Spleen (tissue), 11 donors: ENCODE measurements around the gene WDR81. TPM values are rescaled to one million over a fixed set of nuclear protein-coding genes. Genes with fewer than 3 reads are reported as not detected.

Experiments
- DNase-seq: peaks from one replicate; pipeline ENCODE4 v3.0.0-alpha.2; 2020
- H3K27ac ChIP-seq, 8 donors: fragments of 200-600 bp; sonication (generic) in 7 of 8; 1 replicate in 4 of 8; 2 replicates in 4 of 8; pipeline versions ENCODE4 v1.5.0 to v1.8.0; 2016 to 2021; ENCODE audit warnings: inconsistent platforms in 4 of 8, mild to moderate bottlenecking in 4 of 8, moderate library complexity in 1 of 8
- H3K27me3 ChIP-seq, 7 donors: fragments of 200-600 bp; sonication (generic) in 6 of 7; replicated peaks in 1 of 7; 1 replicate in 4 of 7; 2 replicates in 3 of 7; pipeline versions ENCODE4 v1.5.0 to v1.8.0; 2016 to 2021; ENCODE audit warnings: inconsistent platforms in 3 of 7, mild to moderate bottlenecking in 1 of 7
- H3K36me3 ChIP-seq, 6 donors: fragments of 200-600 bp; sonication (generic) in 5 of 6; 1 replicate in 4 of 6; 2 replicates in 2 of 6; pipeline versions ENCODE4 v1.5.0 to v1.8.0; 2016 to 2021; ENCODE audit warnings: inconsistent platforms in 2 of 6
- H3K4me1 ChIP-seq, 6 donors: fragments of 200-600 bp; sonication (generic) in 5 of 6; 1 replicate in 3 of 6; 2 replicates in 3 of 6; pipeline versions ENCODE4 v1.5.0 to v1.8.0; 2016 to 2021; ENCODE audit warnings: inconsistent platforms in 3 of 6
- H3K4me3 ChIP-seq, 8 donors: fragments of 200-600 bp; sonication (generic) in 7 of 8; 1 replicate in 4 of 8; 2 replicates in 4 of 8; pipeline versions ENCODE4 v1.5.0 to v1.8.0; 2016 to 2021; ENCODE audit warnings: inconsistent platforms in 4 of 8, mild to moderate bottlenecking in 4 of 8, moderate library complexity in 2 of 8
- H3K9me3 ChIP-seq, 8 donors: fragments of 200-600 bp; sonication (generic) in 7 of 8; 1 replicate in 4 of 8; 2 replicates in 4 of 8; pipeline versions ENCODE4 v1.5.0 to v1.8.0; 2016 to 2021; ENCODE audit warnings: inconsistent platforms in 4 of 8
- CTCF ChIP-seq, 11 experiments: fragments of 200-600 bp in 7 of 11; fragments of 450-650 bp in 4 of 11; sonication (generic) in 4 of 11; IDR thresholded peaks in 8 of 11; conservative IDR thresholded peaks in 3 of 11; 1 replicate in 7 of 11; 2 replicates in 4 of 11; pipeline versions ENCODE4 v1.4.0 to v1.8.0; 2016 to 2021; ENCODE audit warnings: antibody characterized with exemption in 11 of 11, inconsistent platforms in 4 of 11, mild to moderate bottlenecking in 1 of 11
- POLR2A ChIP-seq, 3 donors: fragments of 450-650 bp; IDR thresholded peaks; one replicate each; pipeline ENCODE4 v1.5.1; 2017; ENCODE audit warnings: antibody characterized with exemption in 3 of 3, mild to moderate bottlenecking in 1 of 3
- POLR2AphosphoS5 ChIP-seq, 3 donors: sonication (generic); formaldehyde crosslinking; IDR thresholded peaks; one replicate each; pipeline ENCODE4 v1.5.1; 2017; ENCODE audit warnings: antibody characterized with exemption in 3 of 3
- WGBS, 5 donors: extraction: QIAGEN DNeasy Blood & Tissue Kit in 3 of 5; methylation state at CpG; one replicate each; pipeline versions ENCODE4 v1.1.5 to v1.1.7; 2013 to 2018; 5-methylcytosine and 5-hydroxymethylcytosine counted together
- intact Hi-C: fragments of 100-400 bp; cut with DNase I; formaldehyde crosslinking; loops from one replicate; pipeline ENCODE4 v1.15.0; 2023; ENCODE audit warnings: low total_unique reads
- polyA plus RNA-seq, 3 donors: library from polyadenylated mRNA; stranded (reverse); fragments of 200-250 nt; gene quantifications; one replicate each; pipeline ENCODE4 v1.2.1, GENCODE V29; 2013
- total RNA-seq, 7 donors: library from RNA; depleted of rRNA in 3 of 7; stranded (reverse); fragments of >200 nt in 3 of 7; fragmentation: NEBNext Ultra II Directional in 4 of 7; extraction: Animal tissue kit (Norgen Biotek cat#: 25700) in 4 of 7; gene quantifications; one replicate each; pipeline versions ENCODE4 v1.1.0 to v1.2.1, GENCODE V29; 2016 to 2021
- donor health status: healthy with polysubstance abuse.
- donor health status: DM: no; HTN: no; CAD: no; lungs with moderate emphysema.
- donor health status: DM: no; HTN: no; CAD: no.
- donor health status: Bipolar disorder and iron deficiency.
- donor health status: healthy.
- donor health status: DM: no; HTN: no; CAD: no.
- donor health status: DM: yes; HTN: yes; CAD: no.

The WDR81 gene
- total and polyA plus RNA-seq, 10 donors = 16.2 to 74.7 (median 48.4) TPM

- no peak for TF ChIP-seq POLR2A (IDR thresholded peaks at IDR 0.05)
- TF ChIP-seq CTCF (IDR thresholded peaks at IDR 0.05 in 8 of 11, conservative IDR thresholded peaks at IDR 0.05 in 3 of 11) = no peak
- TF ChIP-seq POLR2AphosphoS5 (IDR thresholded peaks at IDR 0.05) = peak in 1 of 3 donors; percentile 34
- DNase-seq = no peak
- intact Hi-C loops = no loop called here
- WGBS, 5 donors = 87 to 95% (median 91%) methylated on average over 11 to 22 of the region's 22 CpGs
- Histone ChIP-seq H3K27ac (peak overlapping the region in 5 of 8 donors; percentile 20 to 77 (median 55)), H3K4me1 (peaks cover 12 to 99% (median 81%) of the 10 kb centered on the region in 6 donors), H3K27me3 (no peaks in the 10 kb centered on the region), H3K9me3 (no peaks in the 10 kb centered on the region), H3K36me3 (peaks cover 2 to 100% (median 50%) of the 10 kb centered on the region in 6 donors), H3K4me3 (no peak overlapping the region)
Measured at GRCh38 chr17:1732241-1732832, 7.8 kb downstream of the WDR81 start.

- H3K36me3 ChIP-seq = peaks cover 2 to 100% (median 48%) of the 10 kb centered on the region in 6 donors
- DNase-seq = no peak
- intact Hi-C loops = no loop called here
- H3K9me3 ChIP-seq = no peaks in the 10 kb centered on the region
- no peaks in the 10 kb centered on the region for H3K27me3 ChIP-seq
- H3K4me1 ChIP-seq = peaks cover 12 to 99% (median 81%) of the 10 kb centered on the region in 6 donors
- 49 to 68% (median 64%) methylated on average over 11 of the region's 11 CpGs for WGBS, 5 donors
- H3K4me3 ChIP-seq = no peak overlapping the region
- H3K27ac ChIP-seq = peak overlapping the region in 5 of 8 donors; percentile 20 to 77 (median 55)
- TF ChIP-seq CTCF (IDR thresholded peaks at IDR 0.05 in 8 of 11, conservative IDR thresholded peaks at IDR 0.05 in 3 of 11) = no peak
- TF ChIP-seq POLR2AphosphoS5 (IDR thresholded peaks at IDR 0.05) = peak in 1 of 3 donors; percentile 65
Measured at GRCh38 chr17:1732833-1733321, 8.4 kb downstream of the WDR81 start.

- WGBS, 5 donors = 90 to 95% (median 94%) methylated on average over 24 to 38 of the region's 38 CpGs
- peaks cover 14 to 97% (median 76%) of the 10 kb centered on the region in 6 donors for H3K4me1 ChIP-seq
- H3K36me3 ChIP-seq = peaks cover 2 to 99% (median 44%) of the 10 kb centered on the region in 6 donors
- H3K9me3 ChIP-seq = no peaks in the 10 kb centered on the region
- no peak overlapping the region for H3K4me3 ChIP-seq
- TF ChIP-seq POLR2A (IDR thresholded peaks at IDR 0.05) = no peak
- no peak for TF ChIP-seq CTCF (IDR thresholded peaks at IDR 0.05 in 8 of 11, conservative IDR thresholded peaks at IDR 0.05 in 3 of 11)
- peak; percentile 13 to 76 (median 63) for TF ChIP-seq POLR2AphosphoS5 (IDR thresholded peaks at IDR 0.05)
- intact Hi-C loops = no loop called here
- peak overlapping the region in 4 of 8 donors; percentile 35 to 77 (median 66) for H3K27ac ChIP-seq
- H3K27me3 ChIP-seq = no peaks in the 10 kb centered on the region
- DNase-seq = peak; percentile 81
Measured at GRCh38 chr17:1733759-1734158, 9.3 kb downstream of the WDR81 start.

- Histone ChIP-seq H3K36me3 (peaks cover 2 to 82% (median 37%) of the 10 kb centered on the region in 6 donors), H3K27ac (peak overlapping the region in 6 of 8 donors; percentile 56 to 80 (median 71)), H3K27me3 (no peaks in the 10 kb centered on the region), H3K4me1 (peaks cover 14 to 81% (median 61%) of the 10 kb centered on the region in 6 donors), H3K4me3 (no peak overlapping the region), H3K9me3 (no peaks in the 10 kb centered on the region)
- WGBS, 5 donors = 94 to 100% (median 97%) methylated on average over 5 to 10 of the region's 10 CpGs
- DNase-seq = no peak
- TF ChIP-seq POLR2A (IDR thresholded peaks at IDR 0.05) (no peak), POLR2AphosphoS5 (IDR thresholded peaks at IDR 0.05) (no peak), CTCF (IDR thresholded peaks at IDR 0.05 in 8 of 11, conservative IDR thresholded peaks at IDR 0.05 in 3 of 11) (no peak)
- intact Hi-C loops = no loop called here
Measured at GRCh38 chr17:1735418-1735817, 10.9 kb downstream of the WDR81 start.
